ENCODE measurements around the gene RHOB.
A peak's percentile ranks its signal among the peaks of the same experiment; 100 is the strongest.

RHOB gene

GRCh38 chr2:20446917-20447436 is at the start of gene RHOB:
Gene RHOB, plus strand, starts transcription at chr2:20447074. Its CDS starts 392 bp downstream, at chr2:20447466.
- DNase-seq (ENCODE audit: low spot score in 2 of 2) (peak; percentile 79 to 82), ATAC-seq (replicated peaks; ENCODE audit: extremely low read depth, poor library complexity, severe bottlenecking) (peak; percentile 97)
- Mint-ChIP-seq H3K4me1 (peaks cover 8% of the 10 kb centered on the region), H3K4me3 (peak within 1 kb of the TSS; percentile 76), H3K27ac (ENCODE audit: low read depth) (peak within 1 kb of the TSS; percentile 67), H3K36me3 (ENCODE audit: insufficient read depth) (peaks cover 14% of the 10 kb centered on the region), H3K9me3 (no peaks in the 10 kb centered on the region), H3K27me3 (no peaks in the 10 kb centered on the region)

GRCh38 chr2:20397811-20398447 is 48.9 kb upstream of the RHOB start:
- Mint-ChIP-seq H3K36me3 (ENCODE audit: insufficient read depth) (no peaks in the 10 kb centered on the region), H3K9me3 (no peaks in the 10 kb centered on the region), H3K27me3 (peaks cover 30% of the 10 kb centered on the region), H3K4me1 (no peaks in the 10 kb centered on the region), H3K27ac (ENCODE audit: low read depth) (no peak overlapping the region), H3K4me3 (no peak overlapping the region)
- DNase-seq (ENCODE audit: low spot score in 2 of 2), result no peak
- ATAC-seq (replicated peaks; ENCODE audit: extremely low read depth, poor library complexity, severe bottlenecking), result no peak

GRCh38 chr2:20398956-20399567 is 47.8 kb upstream of the RHOB start:
- ATAC-seq (replicated peaks; ENCODE audit: extremely low read depth, poor library complexity, severe bottlenecking), result no peak
- Mint-ChIP-seq H3K27me3 (peaks cover 30% of the 10 kb centered on the region), H3K9me3 (no peaks in the 10 kb centered on the region), H3K4me1 (no peaks in the 10 kb centered on the region), H3K4me3 (no peak overlapping the region), H3K36me3 (ENCODE audit: insufficient read depth) (no peaks in the 10 kb centered on the region), H3K27ac (ENCODE audit: low read depth) (no peak overlapping the region)
- DNase-seq (ENCODE audit: low spot score in 2 of 2), result no peak

- Mint-ChIP-seq H3K27ac (ENCODE audit: low read depth) (no peak overlapping the region), H3K9me3 (no peaks in the 10 kb centered on the region), H3K4me1 (no peaks in the 10 kb centered on the region), H3K36me3 (ENCODE audit: insufficient read depth) (no peaks in the 10 kb centered on the region), H3K27me3 (peaks cover 25% of the 10 kb centered on the region), H3K4me3 (no peak overlapping the region)
- DNase-seq (ENCODE audit: low spot score in 2 of 2) (no peak), ATAC-seq (replicated peaks; ENCODE audit: extremely low read depth, poor library complexity, severe bottlenecking) (no peak)
Observed at GRCh38 chr2:20400306-20400705, 46.6 kb upstream of the RHOB start.

- no peak overlapping the region for H3K27ac Mint-ChIP-seq (ENCODE audit: low read depth)
- no peaks in the 10 kb centered on the region for H3K4me1 Mint-ChIP-seq
- no peak overlapping the region for H3K4me3 Mint-ChIP-seq
- H3K36me3 Mint-ChIP-seq (ENCODE audit: insufficient read depth), result no peaks in the 10 kb centered on the region
- ATAC-seq (replicated peaks; ENCODE audit: extremely low read depth, poor library complexity, severe bottlenecking), result no peak
- no peaks in the 10 kb centered on the region for H3K9me3 Mint-ChIP-seq
- no peak for DNase-seq (ENCODE audit: low spot score in 2 of 2)
- H3K27me3 Mint-ChIP-seq, result peaks cover 18% of the 10 kb centered on the region
Observed at GRCh38 chr2:20400787-20401488, 45.9 kb upstream of the RHOB start.

- no peaks in the 10 kb centered on the region for H3K9me3 Mint-ChIP-seq
- no peak overlapping the region for H3K27ac Mint-ChIP-seq (ENCODE audit: low read depth)
- DNase-seq (ENCODE audit: low spot score in 2 of 2) (no peak), ATAC-seq (replicated peaks; ENCODE audit: extremely low read depth, poor library complexity, severe bottlenecking) (no peak)
- no peaks in the 10 kb centered on the region for H3K4me1 Mint-ChIP-seq
- peaks cover 13% of the 10 kb centered on the region for H3K27me3 Mint-ChIP-seq
- H3K4me3 Mint-ChIP-seq, result no peak overlapping the region
- no peaks in the 10 kb centered on the region for H3K36me3 Mint-ChIP-seq (ENCODE audit: insufficient read depth)
Observed at GRCh38 chr2:20401489-20401835, 45.4 kb upstream of the RHOB start.

- ATAC-seq (replicated peaks; ENCODE audit: extremely low read depth, poor library complexity, severe bottlenecking) (no peak), DNase-seq (ENCODE audit: low spot score in 2 of 2) (no peak)
- H3K27me3 Mint-ChIP-seq, result peaks cover 9% of the 10 kb centered on the region
- no peaks in the 10 kb centered on the region for H3K4me1 Mint-ChIP-seq
- no peaks in the 10 kb centered on the region for H3K36me3 Mint-ChIP-seq (ENCODE audit: insufficient read depth)
- H3K4me3 Mint-ChIP-seq, result no peak overlapping the region
- H3K9me3 Mint-ChIP-seq, result peaks cover 3% of the 10 kb centered on the region
- H3K27ac Mint-ChIP-seq (ENCODE audit: low read depth), result no peak overlapping the region
Observed at GRCh38 chr2:20403774-20404312, 43.0 kb upstream of the RHOB start.

GRCh38 chr2:20404950-20405349 is 41.9 kb upstream of the RHOB start:
- Mint-ChIP-seq H3K27ac (ENCODE audit: low read depth) (no peak overlapping the region), H3K27me3 (peaks cover 15% of the 10 kb centered on the region), H3K4me1 (no peaks in the 10 kb centered on the region), H3K4me3 (no peak overlapping the region), H3K9me3 (peaks cover 14% of the 10 kb centered on the region), H3K36me3 (ENCODE audit: insufficient read depth) (no peaks in the 10 kb centered on the region)
- ATAC-seq (replicated peaks; ENCODE audit: extremely low read depth, poor library complexity, severe bottlenecking) (no peak), DNase-seq (ENCODE audit: low spot score in 2 of 2) (no peak)

- ATAC-seq (replicated peaks; ENCODE audit: extremely low read depth, poor library complexity, severe bottlenecking) (no peak), DNase-seq (ENCODE audit: low spot score in 2 of 2) (no peak)
- H3K36me3 Mint-ChIP-seq (ENCODE audit: insufficient read depth), result no peaks in the 10 kb centered on the region
- peaks cover 16% of the 10 kb centered on the region for H3K9me3 Mint-ChIP-seq
- H3K27ac Mint-ChIP-seq (ENCODE audit: low read depth), result no peak overlapping the region
- peaks cover 6% of the 10 kb centered on the region for H3K4me1 Mint-ChIP-seq
- H3K27me3 Mint-ChIP-seq, result peaks cover 23% of the 10 kb centered on the region
- no peak overlapping the region for H3K4me3 Mint-ChIP-seq
Observed at GRCh38 chr2:20409039-20409438, 37.8 kb upstream of the RHOB start.

GRCh38 chr2:20410556-20411277 is 36.2 kb upstream of the RHOB start:
- Mint-ChIP-seq H3K36me3 (ENCODE audit: insufficient read depth) (no peaks in the 10 kb centered on the region), H3K9me3 (peaks cover 16% of the 10 kb centered on the region), H3K27ac (ENCODE audit: low read depth) (no peak overlapping the region), H3K27me3 (peaks cover 35% of the 10 kb centered on the region), H3K4me3 (no peak overlapping the region), H3K4me1 (peaks cover 6% of the 10 kb centered on the region)
- ATAC-seq (replicated peaks; ENCODE audit: extremely low read depth, poor library complexity, severe bottlenecking) (no peak), DNase-seq (ENCODE audit: low spot score in 2 of 2) (no peak)

GRCh38 chr2:20411361-20411894 is 35.4 kb upstream of the RHOB start:
- Mint-ChIP-seq H3K9me3 (peaks cover 16% of the 10 kb centered on the region), H3K27me3 (peaks cover 43% of the 10 kb centered on the region), H3K27ac (ENCODE audit: low read depth) (no peak overlapping the region), H3K4me3 (no peak overlapping the region), H3K36me3 (ENCODE audit: insufficient read depth) (no peaks in the 10 kb centered on the region), H3K4me1 (peaks cover 6% of the 10 kb centered on the region)
- ATAC-seq (replicated peaks; ENCODE audit: extremely low read depth, poor library complexity, severe bottlenecking), result peak; percentile 76
- peak; percentile 52 to 61 for DNase-seq (ENCODE audit: low spot score in 2 of 2)

GRCh38 chr2:20414806-20415205 is 32.1 kb upstream of the RHOB start:
- Mint-ChIP-seq H3K36me3 (ENCODE audit: insufficient read depth) (no peaks in the 10 kb centered on the region), H3K9me3 (peaks cover 4% of the 10 kb centered on the region), H3K27ac (ENCODE audit: low read depth) (no peak overlapping the region), H3K27me3 (peaks cover 48% of the 10 kb centered on the region), H3K4me3 (no peak overlapping the region), H3K4me1 (peaks cover 6% of the 10 kb centered on the region)
- DNase-seq (ENCODE audit: low spot score in 2 of 2) (no peak), ATAC-seq (replicated peaks; ENCODE audit: extremely low read depth, poor library complexity, severe bottlenecking) (no peak)

All from central memory CD8-positive, alpha-beta T cell (primary cell).